ENCODE data around the gene NAIF1.

NAIF1 gene

GRCh38 chr9:128102861-128103588 lies 35.9 kb upstream of the NAIF1 start:
- DNase-seq, result no peak
- TF ChIP-seq, protein P1, sequence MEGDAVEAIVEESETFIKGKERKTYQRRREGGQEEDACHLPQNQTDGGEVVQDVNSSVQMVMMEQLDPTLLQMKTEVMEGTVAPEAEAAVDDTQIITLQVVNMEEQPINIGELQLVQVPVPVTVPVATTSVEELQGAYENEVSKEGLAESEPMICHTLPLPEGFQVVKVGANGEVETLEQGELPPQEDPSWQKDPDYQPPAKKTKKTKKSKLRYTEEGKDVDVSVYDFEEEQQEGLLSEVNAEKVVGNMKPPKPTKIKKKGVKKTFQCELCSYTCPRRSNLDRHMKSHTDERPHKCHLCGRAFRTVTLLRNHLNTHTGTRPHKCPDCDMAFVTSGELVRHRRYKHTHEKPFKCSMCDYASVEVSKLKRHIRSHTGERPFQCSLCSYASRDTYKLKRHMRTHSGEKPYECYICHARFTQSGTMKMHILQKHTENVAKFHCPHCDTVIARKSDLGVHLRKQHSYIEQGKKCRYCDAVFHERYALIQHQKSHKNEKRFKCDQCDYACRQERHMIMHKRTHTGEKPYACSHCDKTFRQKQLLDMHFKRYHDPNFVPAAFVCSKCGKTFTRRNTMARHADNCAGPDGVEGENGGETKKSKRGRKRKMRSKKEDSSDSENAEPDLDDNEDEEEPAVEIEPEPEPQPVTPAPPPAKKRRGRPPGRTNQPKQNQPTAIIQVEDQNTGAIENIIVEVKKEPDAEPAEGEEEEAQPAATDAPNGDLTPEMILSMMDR (IDR thresholded peaks at IDR 0.05), result no peak
- no peaks in the 10 kb centered on the region for H3K9me3 ChIP-seq
- no peak overlapping the region for H3K4me3 ChIP-seq
- H3K27ac ChIP-seq, result no peak overlapping the region
- H3K4me1 ChIP-seq, result peaks cover 0 to 45% (median 30%) of the 10 kb centered on the region in 4 donors
- intact Hi-C loops (cut with DNase I; ENCODE audit: low total_unique reads), result no loop called here
- no peaks in the 10 kb centered on the region for H3K27me3 ChIP-seq
- peaks cover 66 to 70% (median 67%) of the 10 kb centered on the region in 3 donors for H3K36me3 ChIP-seq

- Histone ChIP-seq H3K9me3 (no peaks in the 10 kb centered on the region), H3K4me3 (no peak overlapping the region), H3K27ac (no peak overlapping the region), H3K27me3 (no peaks in the 10 kb centered on the region), H3K4me1 (peaks cover 0 to 53% (median 39%) of the 10 kb centered on the region in 4 donors), H3K36me3 (peaks cover 57 to 62% (median 59%) of the 10 kb centered on the region in 3 donors)
- no peak for DNase-seq
- intact Hi-C loops (cut with DNase I; ENCODE audit: low total_unique reads), result no loop called here
- TF ChIP-seq, protein P1 (IDR thresholded peaks at IDR 0.05), result no peak
Observed at GRCh38 chr9:128102196-128102595, 35.1 kb upstream of the NAIF1 start.

- H3K27ac ChIP-seq, result peak overlapping the region; percentile 86 to 88
- intact Hi-C loops (cut with DNase I; ENCODE audit: low total_unique reads), result no loop called here
- no peaks in the 10 kb centered on the region for H3K27me3 ChIP-seq
- H3K36me3 ChIP-seq, result peaks cover 52 to 57% (median 54%) of the 10 kb centered on the region in 3 donors
- no peak overlapping the region for H3K4me3 ChIP-seq
- TF ChIP-seq, protein P1 (IDR thresholded peaks at IDR 0.05), result no peak
- H3K4me1 ChIP-seq, result peaks cover 0 to 53% (median 43%) of the 10 kb centered on the region in 4 donors
- DNase-seq, result no peak
- H3K9me3 ChIP-seq, result no peaks in the 10 kb centered on the region
Observed at GRCh38 chr9:128101690-128102089, 34.6 kb upstream of the NAIF1 start.

- H3K36me3 ChIP-seq, result peaks cover 48 to 52% (median 49%) of the 10 kb centered on the region in 3 donors
Observed at GRCh38 chr9:128101231-128101661, 34.1 kb upstream of the NAIF1 start.

DNA sequence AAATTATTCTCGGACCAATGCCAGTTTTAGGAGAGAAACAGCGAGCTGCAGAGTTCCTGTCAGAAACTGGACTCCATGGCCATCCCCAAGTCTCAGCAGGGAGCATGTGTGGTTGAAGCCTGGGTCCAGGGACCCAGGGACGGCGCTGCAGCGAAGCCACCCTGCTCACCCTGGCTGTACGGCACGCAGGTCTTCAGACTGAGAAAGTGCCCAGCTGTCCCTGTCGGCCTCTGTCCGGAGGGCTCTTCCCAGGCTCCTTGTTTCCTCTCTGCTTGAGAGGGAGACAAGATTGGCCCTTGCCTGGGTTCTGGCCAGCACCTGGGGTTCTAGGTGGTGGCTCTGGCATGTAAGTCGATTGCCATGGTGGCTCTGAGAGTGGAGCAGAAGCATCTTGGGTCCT lies 33.5 kb upstream of the NAIF1 start:
- TF ChIP-seq, protein P1 (IDR thresholded peaks at IDR 0.05), result no peak
- Histone ChIP-seq H3K36me3 (peaks cover 41 to 46% (median 43%) of the 10 kb centered on the region in 3 donors), H3K27ac (peak overlapping the region; percentile 86 to 88), H3K4me3 (peak overlapping the region in 1 of 2 donors; percentile 58), H3K9me3 (no peaks in the 10 kb centered on the region), H3K27me3 (no peaks in the 10 kb centered on the region), H3K4me1 (peaks cover 0 to 55% (median 43%) of the 10 kb centered on the region in 4 donors)
- no peak for DNase-seq
- intact Hi-C loops (cut with DNase I; ENCODE audit: low total_unique reads), result no loop called here

More at GRCh38 chr9:128101231-128101661, 34.1 kb upstream of the NAIF1 start:
- no peaks in the 10 kb centered on the region for H3K27me3 ChIP-seq
- peaks cover 0 to 53% (median 43%) of the 10 kb centered on the region in 4 donors for H3K4me1 ChIP-seq
- no peaks in the 10 kb centered on the region for H3K9me3 ChIP-seq
- intact Hi-C loops (cut with DNase I; ENCODE audit: low total_unique reads), result no loop called here
- no peak for DNase-seq
- H3K4me3 ChIP-seq, result no peak overlapping the region
- H3K27ac ChIP-seq, result peak overlapping the region; percentile 86 to 88
- TF ChIP-seq, protein P1 (IDR thresholded peaks at IDR 0.05), result no peak
